Measurements from ENCODE around the gene EXOC4. TPM values are rescaled to one million over a fixed set of nuclear protein-coding genes. Genes with fewer than 3 reads are reported as not detected.

Gene EXOC4
- total RNA-seq, 1 donor from 2014 or later = 67.7 TPM

GRCh38 chr7:133258174-133258573 is 5.3 kb downstream of the EXOC4 start:
- no peak for DNase-seq (ENCODE audit: low spot score)
- H3K4me3 Mint-ChIP-seq (ENCODE audit: unreplicated experiment) = no peak overlapping the region
- no peak overlapping the region for H3K27ac Mint-ChIP-seq (ENCODE audit: unreplicated experiment)

GRCh38 chr7:133265821-133266220 is 12.9 kb downstream of the EXOC4 start:
- Mint-ChIP-seq H3K27me3 (ENCODE audit: low read depth) (no peaks in the 10 kb centered on the region), H3K36me3 (ENCODE audit: low read depth) (no peaks in the 10 kb centered on the region), H3K4me3 (ENCODE audit: unreplicated experiment) (no peak overlapping the region), H3K9me3 (ENCODE audit: low read depth) (no peaks in the 10 kb centered on the region), H3K27ac (ENCODE audit: unreplicated experiment) (no peak overlapping the region), H3K4me1 (ENCODE audit: low read depth) (peaks cover 16% of the 10 kb centered on the region)
- DNase-seq (ENCODE audit: low spot score) = no peak
- TF ChIP-seq, protein P1, sequence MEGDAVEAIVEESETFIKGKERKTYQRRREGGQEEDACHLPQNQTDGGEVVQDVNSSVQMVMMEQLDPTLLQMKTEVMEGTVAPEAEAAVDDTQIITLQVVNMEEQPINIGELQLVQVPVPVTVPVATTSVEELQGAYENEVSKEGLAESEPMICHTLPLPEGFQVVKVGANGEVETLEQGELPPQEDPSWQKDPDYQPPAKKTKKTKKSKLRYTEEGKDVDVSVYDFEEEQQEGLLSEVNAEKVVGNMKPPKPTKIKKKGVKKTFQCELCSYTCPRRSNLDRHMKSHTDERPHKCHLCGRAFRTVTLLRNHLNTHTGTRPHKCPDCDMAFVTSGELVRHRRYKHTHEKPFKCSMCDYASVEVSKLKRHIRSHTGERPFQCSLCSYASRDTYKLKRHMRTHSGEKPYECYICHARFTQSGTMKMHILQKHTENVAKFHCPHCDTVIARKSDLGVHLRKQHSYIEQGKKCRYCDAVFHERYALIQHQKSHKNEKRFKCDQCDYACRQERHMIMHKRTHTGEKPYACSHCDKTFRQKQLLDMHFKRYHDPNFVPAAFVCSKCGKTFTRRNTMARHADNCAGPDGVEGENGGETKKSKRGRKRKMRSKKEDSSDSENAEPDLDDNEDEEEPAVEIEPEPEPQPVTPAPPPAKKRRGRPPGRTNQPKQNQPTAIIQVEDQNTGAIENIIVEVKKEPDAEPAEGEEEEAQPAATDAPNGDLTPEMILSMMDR (IDR thresholded peaks at IDR 0.05) = no peak

More at GRCh38 chr7:133258174-133258573, 5.3 kb downstream of the EXOC4 start:
- Mint-ChIP-seq H3K27me3 (ENCODE audit: low read depth) (no peaks in the 10 kb centered on the region), H3K36me3 (ENCODE audit: low read depth) (no peaks in the 10 kb centered on the region), H3K9me3 (ENCODE audit: low read depth) (no peaks in the 10 kb centered on the region), H3K4me1 (ENCODE audit: low read depth) (peaks cover 30% of the 10 kb centered on the region)
- TF ChIP-seq, protein P1 (IDR thresholded peaks at IDR 0.05) = no peak

- H3K9me3 Mint-ChIP-seq (ENCODE audit: low read depth) = no peaks in the 10 kb centered on the region
- H3K36me3 Mint-ChIP-seq (ENCODE audit: low read depth) = no peaks in the 10 kb centered on the region
- no peak for DNase-seq (ENCODE audit: low spot score)
- no peaks in the 10 kb centered on the region for H3K27me3 Mint-ChIP-seq (ENCODE audit: low read depth)
- H3K27ac Mint-ChIP-seq (ENCODE audit: unreplicated experiment) = no peak overlapping the region
- TF ChIP-seq, protein P1 (IDR thresholded peaks at IDR 0.05) = no peak
- H3K4me1 Mint-ChIP-seq (ENCODE audit: low read depth) = peaks cover 16% of the 10 kb centered on the region
- no peak overlapping the region for H3K4me3 Mint-ChIP-seq (ENCODE audit: unreplicated experiment)
Observed at GRCh38 chr7:133268355-133268754, 15.5 kb downstream of the EXOC4 start.

- peaks cover 4% of the 10 kb centered on the region for H3K36me3 Mint-ChIP-seq (ENCODE audit: low read depth)
- no peak overlapping the region for H3K4me3 Mint-ChIP-seq (ENCODE audit: unreplicated experiment)
- H3K27me3 Mint-ChIP-seq (ENCODE audit: low read depth) = no peaks in the 10 kb centered on the region
- no peak overlapping the region for H3K27ac Mint-ChIP-seq (ENCODE audit: unreplicated experiment)
- H3K9me3 Mint-ChIP-seq (ENCODE audit: low read depth) = no peaks in the 10 kb centered on the region
- DNase-seq (ENCODE audit: low spot score) = no peak
- TF ChIP-seq, protein P1 (IDR thresholded peaks at IDR 0.05) = no peak
- H3K4me1 Mint-ChIP-seq (ENCODE audit: low read depth) = peaks cover 21% of the 10 kb centered on the region
Observed at GRCh38 chr7:133272336-133272735, 19.5 kb downstream of the EXOC4 start.

DNA sequence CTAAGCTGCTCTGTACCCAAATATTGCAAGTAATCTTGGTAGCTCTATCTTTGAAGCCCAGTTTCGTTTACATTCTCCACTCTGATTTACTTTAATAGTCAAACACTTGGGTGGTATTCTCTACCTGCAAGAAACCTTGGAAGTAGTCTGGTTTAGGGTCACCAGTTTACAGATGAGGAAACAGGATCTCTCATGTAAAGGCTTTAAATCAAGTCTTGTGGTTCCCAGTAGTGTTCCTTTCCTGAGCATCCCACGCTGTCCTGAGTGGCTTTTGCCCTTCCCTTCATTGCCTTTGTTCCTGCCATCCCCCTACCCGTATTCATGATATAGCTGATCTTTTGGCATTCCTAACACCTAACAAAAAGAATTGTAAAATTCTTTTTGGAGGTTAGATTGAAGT is 20.3 kb downstream of the EXOC4 start:
- DNase-seq (ENCODE audit: low spot score) = no peak
- Mint-ChIP-seq H3K4me3 (ENCODE audit: unreplicated experiment) (no peak overlapping the region), H3K9me3 (ENCODE audit: low read depth) (no peaks in the 10 kb centered on the region), H3K27me3 (ENCODE audit: low read depth) (no peaks in the 10 kb centered on the region), H3K27ac (ENCODE audit: unreplicated experiment) (no peak overlapping the region), H3K4me1 (ENCODE audit: low read depth) (peaks cover 20% of the 10 kb centered on the region), H3K36me3 (ENCODE audit: low read depth) (peaks cover 6% of the 10 kb centered on the region)
- TF ChIP-seq, protein P1 (IDR thresholded peaks at IDR 0.05) = no peak

Data from chondrocyte (in vitro differentiated cells).